Natural killer cell (primary cell): Measurements from ENCODE around the gene ITPKC. TPM values are rescaled to one million over a fixed set of nuclear protein-coding genes. Genes with fewer than 3 reads are reported as not detected.
A peak's percentile ranks its signal among the peaks of the same experiment; 100 is the strongest.

ENCODE experiments used
- ATAC-seq, 3 donors: fragments of 150-1000 bp in 2 of 3; fragments of 200-7000 bp in 1 of 3; cut with Tn5 transposase; 1 replicate in 1 of 3; 2 replicates in 2 of 3; pipeline ENCODE4 v1.10.0; 2021; ENCODE audit warnings: mild to moderate bottlenecking in 2 of 3, moderate library complexity in 2 of 3
- DNase-seq, 2 donors: peaks; one replicate each; pipeline versions ENCODE4 v3.0.0 to v3.0.0-alpha.2; 2013 to 2021; ENCODE audit warnings: mixed read lengths in 1 of 2
- H3K27ac ChIP-seq: one replicate; pipeline ENCODE4 v1.5.1; 2013; ENCODE audit warnings: mild to moderate bottlenecking, low read length
- H3K27me3 ChIP-seq: one replicate; pipeline ENCODE4 v1.6.1; 2013; ENCODE audit warnings: low read length; ENCODE audit not compliant: control insufficient read depth, insufficient read depth
- H3K36me3 ChIP-seq: one replicate; pipeline ENCODE4 v1.6.1; 2013; ENCODE audit warnings: low read length; ENCODE audit not compliant: control insufficient read depth, insufficient read depth
- H3K4me1 ChIP-seq: one replicate; pipeline ENCODE4 v1.6.1; 2013; ENCODE audit warnings: low read length; ENCODE audit not compliant: control insufficient read depth, insufficient read depth
- H3K4me3 ChIP-seq: one replicate; pipeline ENCODE4 v1.5.1; 2013; ENCODE audit warnings: low read length
- H3K9me3 ChIP-seq: one replicate; pipeline ENCODE4 v1.6.1; 2013; ENCODE audit warnings: low read length; ENCODE audit not compliant: control insufficient read depth, insufficient read depth
- H3K27ac Mint-ChIP-seq, 2 donors: one replicate each; pipeline ENCODE4 v1.8.0; 2022; ENCODE audit warnings: mild to moderate bottlenecking in 2 of 2, mixed read lengths in 2 of 2, moderate library complexity in 1 of 2
- H3K27me3 Mint-ChIP-seq, 2 donors: one replicate each; pipeline ENCODE4 v1.8.0; 2022; ENCODE audit warnings: low read depth in 2 of 2, mixed read lengths in 2 of 2
- H3K36me3 Mint-ChIP-seq: one replicate; pipeline ENCODE4 v1.8.0; 2022; ENCODE audit warnings: mixed read lengths
- H3K4me1 Mint-ChIP-seq, 2 donors: one replicate each; pipeline ENCODE4 v1.8.0; 2022; ENCODE audit warnings: mixed read lengths in 2 of 2
- H3K4me3 Mint-ChIP-seq: one replicate; pipeline ENCODE4 v1.8.0; 2022; ENCODE audit warnings: mild to moderate bottlenecking, moderate library complexity, mixed read lengths
- H3K9me3 Mint-ChIP-seq, 2 donors: one replicate each; pipeline ENCODE4 v1.8.0; 2022; ENCODE audit warnings: mixed read lengths in 2 of 2
- WGBS: methylation state at CpG from one replicate; pipeline ENCODE4 v1.1.7; 2013; ENCODE audit warnings: missing lambda C conversion rate; ENCODE audit not compliant: insufficient coverage; 5-methylcytosine and 5-hydroxymethylcytosine counted together
- intact Hi-C: fragments of 100-400 bp; cut with micrococcal nuclease; formaldehyde crosslinking; loops from one replicate; pipeline ENCODE4 v1.14.2; 2022
- total RNA-seq, 4 donors: library from RNA; stranded (reverse); fragments of 120-200 nt in 1 of 4; gene quantifications; one replicate each; pipeline versions ENCODE4 v1.2.3 to v1.2.4, GENCODE V29; 2013 to 2022
- TF ChIP-seq, protein P1 (sequence below): fragments of 200-600 bp; IDR thresholded peaks from one replicate; pipeline ENCODE4 v1.8.0; 2022; ENCODE audit warnings: antibody characterized with exemption

ITPKC gene
- total RNA-seq, 3 donors from 2014 or later (not counting 1 experiment from before 2014, with no cell fraction given): 8.7 to 11.1 (median 11.0) TPM

DNA sequence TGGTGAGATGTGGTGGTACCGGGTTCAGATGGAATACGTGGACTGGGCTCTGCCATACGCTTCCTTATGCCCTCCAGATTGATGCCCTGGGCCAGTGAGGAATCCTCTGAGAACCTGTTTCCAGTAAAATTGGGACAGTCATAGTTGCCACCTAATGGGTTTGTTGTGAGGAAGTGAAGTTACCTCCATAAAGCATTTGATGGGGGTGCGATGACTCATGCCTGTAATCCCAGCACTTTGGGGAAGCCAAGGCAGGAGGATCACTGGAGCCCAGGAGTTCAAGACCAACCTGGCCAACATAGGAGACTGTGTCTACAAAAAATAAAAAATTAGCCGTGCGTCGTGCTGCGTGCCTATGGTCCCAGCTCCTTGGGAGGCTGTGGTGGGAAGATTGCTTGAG, 38.9 kb downstream of the ITPKC start:
- Mint-ChIP-seq H3K27ac (peak overlapping the region; percentile 49 to 74), H3K4me1 (peaks cover 46% of the 10 kb centered on the region in 2 donors), H3K9me3 (no peaks in the 10 kb centered on the region), H3K36me3 (peaks cover 15% of the 10 kb centered on the region), H3K27me3 (no peaks in the 10 kb centered on the region), H3K4me3 (no peak overlapping the region)
- H3K4me1 ChIP-seq: peaks cover 61% of the 10 kb centered on the region
- ATAC-seq (no peak), DNase-seq (no peak)
- intact Hi-C loops: no loop called here
- WGBS: 93% methylated on average over 8 of the region's 8 CpGs
- H3K27me3 ChIP-seq: no peaks in the 10 kb centered on the region
- no peak overlapping the region for H3K27ac ChIP-seq
- H3K4me3 ChIP-seq: no peak overlapping the region
- TF ChIP-seq, protein P1, sequence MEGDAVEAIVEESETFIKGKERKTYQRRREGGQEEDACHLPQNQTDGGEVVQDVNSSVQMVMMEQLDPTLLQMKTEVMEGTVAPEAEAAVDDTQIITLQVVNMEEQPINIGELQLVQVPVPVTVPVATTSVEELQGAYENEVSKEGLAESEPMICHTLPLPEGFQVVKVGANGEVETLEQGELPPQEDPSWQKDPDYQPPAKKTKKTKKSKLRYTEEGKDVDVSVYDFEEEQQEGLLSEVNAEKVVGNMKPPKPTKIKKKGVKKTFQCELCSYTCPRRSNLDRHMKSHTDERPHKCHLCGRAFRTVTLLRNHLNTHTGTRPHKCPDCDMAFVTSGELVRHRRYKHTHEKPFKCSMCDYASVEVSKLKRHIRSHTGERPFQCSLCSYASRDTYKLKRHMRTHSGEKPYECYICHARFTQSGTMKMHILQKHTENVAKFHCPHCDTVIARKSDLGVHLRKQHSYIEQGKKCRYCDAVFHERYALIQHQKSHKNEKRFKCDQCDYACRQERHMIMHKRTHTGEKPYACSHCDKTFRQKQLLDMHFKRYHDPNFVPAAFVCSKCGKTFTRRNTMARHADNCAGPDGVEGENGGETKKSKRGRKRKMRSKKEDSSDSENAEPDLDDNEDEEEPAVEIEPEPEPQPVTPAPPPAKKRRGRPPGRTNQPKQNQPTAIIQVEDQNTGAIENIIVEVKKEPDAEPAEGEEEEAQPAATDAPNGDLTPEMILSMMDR: no peak
- H3K9me3 ChIP-seq: no peaks in the 10 kb centered on the region
- peaks cover 32% of the 10 kb centered on the region for H3K36me3 ChIP-seq

DNA sequence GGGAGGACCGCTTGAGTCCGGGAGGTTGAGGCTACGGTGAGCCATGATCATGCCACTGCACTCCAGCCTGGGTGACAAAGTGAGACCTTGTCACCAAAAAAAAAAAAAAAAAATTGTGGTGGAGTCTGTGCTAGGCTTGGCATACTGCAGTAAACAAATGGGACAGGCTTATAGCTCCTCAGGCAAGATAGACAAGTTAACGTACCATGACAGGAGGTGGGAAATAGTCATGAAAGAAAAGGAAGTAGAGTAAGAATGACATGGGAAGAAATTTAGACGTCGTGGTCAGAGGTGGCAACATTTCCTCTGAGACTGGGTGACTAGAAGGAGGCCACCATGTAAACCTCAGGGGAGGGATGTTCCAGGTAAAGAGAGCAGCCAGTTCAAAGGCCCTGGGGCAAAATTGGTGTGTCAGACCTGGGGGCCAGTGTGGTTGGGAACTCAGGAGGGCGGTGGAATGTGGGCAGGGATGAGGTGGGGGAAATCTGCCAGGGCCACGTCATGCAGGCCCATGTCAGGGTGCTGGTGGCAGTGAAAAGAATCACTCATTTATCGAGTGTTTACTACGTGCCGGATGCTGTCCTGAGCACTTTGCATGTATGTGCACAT, 39.7 kb downstream of the ITPKC start:
- peaks cover 17% of the 10 kb centered on the region for H3K36me3 Mint-ChIP-seq
- H3K9me3 ChIP-seq: no peaks in the 10 kb centered on the region
- WGBS: 65% methylated on average over 10 of the region's 11 CpGs
- ATAC-seq (peak in 1 of 3 donors; percentile 26), DNase-seq (peak in 1 of 2 donors; percentile 62)
- no peaks in the 10 kb centered on the region for H3K9me3 Mint-ChIP-seq
- H3K27ac ChIP-seq: no peak overlapping the region
- peaks cover 57% of the 10 kb centered on the region for H3K4me1 ChIP-seq
- TF ChIP-seq, protein P1: no peak
- H3K27me3 Mint-ChIP-seq: no peaks in the 10 kb centered on the region
- H3K36me3 ChIP-seq: peaks cover 39% of the 10 kb centered on the region
- peak overlapping the region; percentile 44 to 56 for H3K27ac Mint-ChIP-seq
- no peaks in the 10 kb centered on the region for H3K27me3 ChIP-seq
- no peak overlapping the region for H3K4me3 Mint-ChIP-seq
- intact Hi-C loops: no loop called here
- no peak overlapping the region for H3K4me3 ChIP-seq
- peaks cover 39% of the 10 kb centered on the region in 2 donors for H3K4me1 Mint-ChIP-seq

DNA sequence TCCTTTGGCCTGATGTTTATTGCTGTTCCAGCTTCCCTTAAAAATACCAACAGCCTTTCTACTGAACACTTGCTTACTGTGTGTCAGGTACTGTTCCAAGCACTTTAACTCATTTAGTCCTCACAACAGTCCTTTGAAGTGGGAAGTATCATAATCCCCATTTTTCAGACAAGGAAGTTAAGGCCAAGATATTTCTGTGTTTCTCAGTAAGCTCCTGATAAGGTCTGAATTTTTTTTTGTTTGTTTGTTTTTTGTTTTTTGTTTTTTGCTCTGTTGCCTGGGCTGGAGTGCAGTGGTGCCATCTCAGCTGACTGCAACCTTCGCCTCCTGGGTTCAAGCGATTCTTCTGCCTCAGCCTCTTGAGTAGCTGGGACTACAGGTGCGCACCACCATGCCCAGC, 41.6 kb downstream of the ITPKC start:
- intact Hi-C loops: no loop called here
- TF ChIP-seq, protein P1: no peak
- ATAC-seq: no peak
- DNase-seq: no peak
- Mint-ChIP-seq H3K27me3 (no peaks in the 10 kb centered on the region), H3K4me3 (no peak overlapping the region), H3K27ac (peak overlapping the region in 1 of 2 donors; percentile 31), H3K36me3 (peaks cover 18% of the 10 kb centered on the region), H3K9me3 (no peaks in the 10 kb centered on the region), H3K4me1 (peaks cover 27 to 32% of the 10 kb centered on the region in 2 donors)
- Histone ChIP-seq H3K4me3 (no peak overlapping the region), H3K4me1 (peaks cover 39% of the 10 kb centered on the region), H3K9me3 (no peaks in the 10 kb centered on the region), H3K27ac (no peak overlapping the region), H3K36me3 (peaks cover 58% of the 10 kb centered on the region), H3K27me3 (no peaks in the 10 kb centered on the region)
- 98% methylated on average over 3 of the region's 3 CpGs for WGBS

DNA sequence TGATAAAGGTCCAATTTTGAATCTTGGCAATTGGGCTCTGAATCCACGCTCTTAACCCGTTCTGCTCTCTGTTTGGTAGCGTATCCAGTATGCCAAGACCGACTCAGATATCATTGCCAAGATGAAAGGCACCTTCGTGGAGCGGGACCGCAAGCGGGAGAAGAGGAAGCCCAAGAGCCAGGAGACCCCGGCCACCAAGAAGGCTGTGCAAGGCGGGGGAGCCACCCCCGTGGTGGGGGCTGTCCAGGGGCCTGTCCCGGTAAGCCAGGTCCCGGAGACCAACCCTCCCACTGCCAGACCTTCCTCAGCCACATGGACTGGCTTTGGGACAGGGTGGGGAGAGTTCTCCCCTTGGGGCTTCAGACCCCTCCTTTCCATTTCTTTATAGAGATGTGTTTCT, 42.4 kb downstream of the ITPKC start:
- H3K9me3 Mint-ChIP-seq: no peaks in the 10 kb centered on the region
- over 99% methylated on average over 9 of the region's 13 CpGs for WGBS
- peaks cover 31 to 37% of the 10 kb centered on the region in 2 donors for H3K4me1 Mint-ChIP-seq
- Histone ChIP-seq H3K27ac (no peak overlapping the region), H3K4me3 (no peak overlapping the region), H3K9me3 (no peaks in the 10 kb centered on the region), H3K4me1 (peaks cover 32% of the 10 kb centered on the region), H3K36me3 (peaks cover 67% of the 10 kb centered on the region), H3K27me3 (no peaks in the 10 kb centered on the region)
- TF ChIP-seq, protein P1: no peak
- H3K27ac Mint-ChIP-seq: no peak overlapping the region
- no peak overlapping the region for H3K4me3 Mint-ChIP-seq
- H3K27me3 Mint-ChIP-seq: no peaks in the 10 kb centered on the region
- ATAC-seq (no peak), DNase-seq (no peak)
- intact Hi-C loops: no loop called here
- H3K36me3 Mint-ChIP-seq: peaks cover 27% of the 10 kb centered on the region
